Neuronal stem cell (in vitro differentiated cells): ENCODE results near the gene PTPRJ.

ENCODE experiments used
- DNase-seq: peaks from one replicate; pipeline ENCODE4 v3.0.0-alpha.2; 2013; ENCODE audit warnings: low spot score
- H2AFZ ChIP-seq: one replicate; pipeline ENCODE4 v1.6.1; 2013; ENCODE audit warnings: mild to moderate bottlenecking, low read length, inconsistent platforms
- H2AK5ac ChIP-seq: 2 replicates; pipeline ENCODE4 v1.6.1; 2013; ENCODE audit warnings: low read depth, mild to moderate bottlenecking, inconsistent platforms, low read length, moderate library complexity, mixed read lengths
- H2BK120ac ChIP-seq: 2 replicates; pipeline ENCODE4 v1.6.1; 2013; ENCODE audit warnings: low read depth, mild to moderate bottlenecking, inconsistent platforms, low read length, moderate library complexity, mixed read lengths
- H2BK12ac ChIP-seq: one replicate; pipeline ENCODE4 v1.6.1; 2013; ENCODE audit warnings: low read length, inconsistent platforms
- H2BK15ac ChIP-seq: 2 replicates; pipeline ENCODE4 v1.6.1; 2013; ENCODE audit warnings: mild to moderate bottlenecking, low read length, inconsistent platforms, mixed read lengths
- H2BK5ac ChIP-seq: one replicate; pipeline ENCODE4 v1.6.1; 2013; ENCODE audit warnings: inconsistent platforms, mild to moderate bottlenecking, low read length, moderate library complexity
- H3K14ac ChIP-seq: one replicate; pipeline ENCODE4 v1.6.1; 2013; ENCODE audit warnings: low read length, inconsistent platforms
- H3K18ac ChIP-seq: 2 replicates; pipeline ENCODE4 v1.6.1; 2013; ENCODE audit warnings: low read length, inconsistent platforms
- H3K23ac ChIP-seq: 2 replicates; pipeline ENCODE4 v1.6.1; 2013; ENCODE audit warnings: low read depth, mild to moderate bottlenecking, mixed read lengths, low read length, inconsistent platforms; ENCODE audit not compliant: poor library complexity
- H3K27ac ChIP-seq: replicated peaks from 3 replicates; pipeline ENCODE4 v1.5.1; 2013; ENCODE audit warnings: low read length, inconsistent platforms
- H3K27me3 ChIP-seq, 3 experiments: 2 replicates each; pipeline ENCODE4 v1.6.1; 2013; ENCODE audit warnings: low read length in 3 of 3, mild to moderate bottlenecking in 2 of 3, inconsistent platforms in 1 of 3, low read depth in 1 of 3, mixed read lengths in 1 of 3, moderate library complexity in 1 of 3; ENCODE audit not compliant: control insufficient read depth in 3 of 3, insufficient read depth in 3 of 3
- H3K36me3 ChIP-seq, 2 donors: replicated peaks in 1 of 2; 2 replicates each; pipeline ENCODE4 v1.6.1; 2013; ENCODE audit warnings: low read length in 2 of 2; ENCODE audit not compliant: control insufficient read depth in 2 of 2, insufficient read depth in 2 of 2
- H3K4ac ChIP-seq: 2 replicates; pipeline ENCODE4 v1.6.1; 2013; ENCODE audit warnings: inconsistent platforms, mild to moderate bottlenecking, low read length, moderate library complexity
- H3K4me1 ChIP-seq, 2 donors: 1 replicate in 1 of 2; 2 replicates in 1 of 2; pipeline ENCODE4 v1.6.1; 2013; ENCODE audit warnings: low read length in 2 of 2, low read depth in 1 of 2; ENCODE audit not compliant: control insufficient read depth in 2 of 2, insufficient read depth in 1 of 2
- H3K4me2 ChIP-seq: one replicate; pipeline ENCODE4 v1.6.1; 2013; ENCODE audit warnings: mild to moderate bottlenecking, low read length, inconsistent platforms; ENCODE audit not compliant: insufficient read depth, poor library complexity, severe bottlenecking
- H3K4me3 ChIP-seq, 2 donors: 2 replicates each; pipeline ENCODE4 v1.5.1; 2013; ENCODE audit warnings: low read length in 2 of 2, mild to moderate bottlenecking in 2 of 2, inconsistent platforms in 1 of 2, moderate library complexity in 1 of 2
- H3K79me1 ChIP-seq: one replicate; pipeline ENCODE4 v1.6.1; 2013; ENCODE audit warnings: low read depth, mild to moderate bottlenecking, inconsistent platforms, low read length, moderate library complexity
- H3K9ac ChIP-seq: one replicate; pipeline ENCODE4 v1.6.1; 2013; ENCODE audit warnings: mild to moderate bottlenecking, low read depth, low read length, inconsistent platforms; ENCODE audit not compliant: poor library complexity
- H3K9me3 ChIP-seq, 2 donors: replicated peaks in 1 of 2; 2 replicates each; pipeline versions ENCODE3 to v1.6.1; 2013; ENCODE audit warnings: low read length in 2 of 2, mild to moderate bottlenecking in 2 of 2, inconsistent platforms in 1 of 2, low read depth in 1 of 2, mixed read lengths in 1 of 2, moderate library complexity in 1 of 2; ENCODE audit not compliant: control insufficient read depth in 2 of 2, insufficient read depth in 1 of 2
- H4K8ac ChIP-seq: one replicate; pipeline ENCODE4 v1.6.1; 2013; ENCODE audit warnings: low read depth, mild to moderate bottlenecking, inconsistent platforms, low read length, moderate library complexity
- H4K91ac ChIP-seq: one replicate; pipeline ENCODE4 v1.6.1; 2013; ENCODE audit warnings: low read length, low read depth, mild to moderate bottlenecking, inconsistent platforms; ENCODE audit not compliant: poor library complexity
- WGBS, 2 donors: extraction: QIAGEN DNeasy Blood & Tissue Kit; methylation state at CpG; one replicate each; pipeline ENCODE4 v1.1.7; 2013; ENCODE audit warnings: missing lambda C conversion rate in 2 of 2, mixed read lengths in 1 of 2; ENCODE audit not compliant: insufficient read length in 2 of 2, insufficient replicate concordance in 1 of 2; ENCODE audit errors: extremely low coverage in 2 of 2; 5-methylcytosine and 5-hydroxymethylcytosine counted together

Gene PTPRJ

GRCh38 chr11:48106166-48106565 is 125.8 kb downstream of the PTPRJ start:
- Histone ChIP-seq H3K23ac (no peak overlapping the region), H3K79me1 (peaks cover 3% of the 10 kb centered on the region), H4K8ac (no peak overlapping the region), H2BK120ac (no peak overlapping the region), H3K27ac (no peak overlapping the region), H2BK15ac (no peak overlapping the region), H2AK5ac (no peak overlapping the region), H3K9ac (no peak overlapping the region), H3K9me3 (no peaks in the 10 kb centered on the region), H3K4ac (no peak overlapping the region), H3K4me1 (peaks cover 15 to 22% of the 10 kb centered on the region in 2 donors), H4K91ac (no peak overlapping the region), H3K18ac (no peak overlapping the region), H3K4me2 (no peak overlapping the region), H3K27me3 (no peaks in the 10 kb centered on the region), H3K14ac (no peak overlapping the region), H3K36me3 (no peaks in the 10 kb centered on the region), H3K4me3 (no peak overlapping the region), H2BK5ac (no peak overlapping the region), H2AFZ (no peak overlapping the region), H2BK12ac (no peak overlapping the region)
- WGBS, 2 donors, result no CpG with 5 or more reads among the region's 6 CpGs
- no peak for DNase-seq

- Histone ChIP-seq H3K4me1 (peaks cover 13 to 15% of the 10 kb centered on the region in 2 donors), H3K4me3 (no peak overlapping the region), H2BK120ac (peak overlapping the region; percentile 16), H3K27me3 (no peaks in the 10 kb centered on the region), H2AK5ac (no peak overlapping the region), H3K79me1 (peaks cover 3% of the 10 kb centered on the region), H2BK15ac (no peak overlapping the region), H2AFZ (no peak overlapping the region), H2BK5ac (no peak overlapping the region), H4K8ac (no peak overlapping the region), H3K9ac (no peak overlapping the region), H3K4ac (no peak overlapping the region), H3K27ac (no peak overlapping the region), H3K36me3 (no peaks in the 10 kb centered on the region), H3K4me2 (no peak overlapping the region), H3K23ac (no peak overlapping the region), H4K91ac (no peak overlapping the region), H2BK12ac (no peak overlapping the region), H3K14ac (no peak overlapping the region), H3K18ac (no peak overlapping the region), H3K9me3 (no peaks in the 10 kb centered on the region)
- DNase-seq, result no peak
- no CpG with 5 or more reads among the region's 7 CpGs for WGBS, 2 donors
These were observed 126.9 kb downstream of the PTPRJ start for GRCh38 chr11:48107188-48107704.

GRCh38 chr11:48108231-48109045 is 128.1 kb downstream of the PTPRJ start:
- Histone ChIP-seq H2BK12ac (no peak overlapping the region), H4K8ac (no peak overlapping the region), H3K4me2 (no peak overlapping the region), H2BK5ac (no peak overlapping the region), H3K14ac (peak overlapping the region; percentile 92), H3K27me3 (no peaks in the 10 kb centered on the region), H3K27ac (peak overlapping the region; percentile 13), H3K4ac (no peak overlapping the region), H3K18ac (peak overlapping the region; percentile 50), H2AK5ac (peak overlapping the region; percentile 22), H3K9me3 (peaks cover 0 to under 1% of the 10 kb centered on the region in 2 donors), H2AFZ (no peak overlapping the region), H3K36me3 (peaks cover 0 to 2% of the 10 kb centered on the region in 2 donors), H3K79me1 (peaks cover 3% of the 10 kb centered on the region), H2BK15ac (no peak overlapping the region), H3K4me1 (peaks cover 13 to 15% of the 10 kb centered on the region in 2 donors), H3K9ac (no peak overlapping the region), H4K91ac (no peak overlapping the region), H3K23ac (no peak overlapping the region), H2BK120ac (peak overlapping the region; percentile 32), H3K4me3 (no peak overlapping the region)
- no peak for DNase-seq
- WGBS, 2 donors, result 100% methylated on average over 1 of the region's 11 CpGs; no CpG with 5 or more reads in 1 of the 2 donors

- Histone ChIP-seq H2BK120ac (peak overlapping the region; percentile 32), H3K4me2 (peak overlapping the region; percentile 55), H3K4ac (no peak overlapping the region), H2BK15ac (no peak overlapping the region), H4K8ac (no peak overlapping the region), H2BK5ac (no peak overlapping the region), H2BK12ac (no peak overlapping the region), H4K91ac (no peak overlapping the region), H2AFZ (peak overlapping the region; percentile 79), H3K18ac (peak overlapping the region; percentile 50), H3K4me3 (peak overlapping the region in 1 of 2 donors; percentile 41), H3K4me1 (peaks cover 11 to 15% of the 10 kb centered on the region in 2 donors), H3K27ac (peak overlapping the region; percentile 13), H3K9ac (no peak overlapping the region), H2AK5ac (peak overlapping the region; percentile 22), H3K27me3 (no peaks in the 10 kb centered on the region), H3K79me1 (peaks cover 3% of the 10 kb centered on the region), H3K9me3 (peaks cover 0 to 5% of the 10 kb centered on the region in 2 donors), H3K36me3 (peaks cover 0 to 2% of the 10 kb centered on the region in 2 donors), H3K14ac (no peak overlapping the region), H3K23ac (no peak overlapping the region)
- no peak for DNase-seq
- WGBS, 2 donors, result no CpG with 5 or more reads among the region's 5 CpGs
These were observed 128.8 kb downstream of the PTPRJ start for GRCh38 chr11:48109046-48109666.
